Loucy (cell line): ENCODE data around the gene RBMS3.

ENCODE experiments used
- EZH2phosphoT487 ChIP-seq: fragments of 200-600 bp; IDR thresholded peaks from 2 replicates; pipeline ENCODE4 v1.6.1; 2018; ENCODE audit warnings: antibody characterized with exemption, mild to moderate bottlenecking, moderate library complexity, borderline replicate concordance
- TF ChIP-seq, protein P1 (sequence below): fragments of 200-600 bp; sonication (generic); conservative IDR thresholded peaks from 2 replicates; pipeline ENCODE4 v1.5.1; 2014; ENCODE audit warnings: mild to moderate bottlenecking, antibody characterized with exemption, low read length

DNA sequence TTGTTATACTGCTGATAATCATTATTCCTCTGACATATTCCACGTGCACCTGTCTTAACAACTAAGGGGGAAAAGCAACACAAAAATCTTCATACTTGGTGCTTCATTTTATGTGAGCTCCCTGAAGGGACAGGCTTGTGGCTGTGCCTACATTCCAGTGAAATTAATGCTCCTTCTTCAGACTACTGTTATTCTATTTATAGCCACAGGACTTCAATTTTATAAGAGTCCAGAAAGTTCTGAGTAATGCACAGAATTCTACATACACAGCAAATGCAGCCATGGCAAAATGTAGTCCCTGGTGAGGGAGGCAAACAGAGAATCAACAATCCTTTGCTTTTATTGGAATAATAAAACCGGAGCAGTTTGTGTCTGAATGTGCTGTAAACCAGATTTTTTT is 417.1 kb downstream of the RBMS3 start:
- TF ChIP-seq, protein P1, sequence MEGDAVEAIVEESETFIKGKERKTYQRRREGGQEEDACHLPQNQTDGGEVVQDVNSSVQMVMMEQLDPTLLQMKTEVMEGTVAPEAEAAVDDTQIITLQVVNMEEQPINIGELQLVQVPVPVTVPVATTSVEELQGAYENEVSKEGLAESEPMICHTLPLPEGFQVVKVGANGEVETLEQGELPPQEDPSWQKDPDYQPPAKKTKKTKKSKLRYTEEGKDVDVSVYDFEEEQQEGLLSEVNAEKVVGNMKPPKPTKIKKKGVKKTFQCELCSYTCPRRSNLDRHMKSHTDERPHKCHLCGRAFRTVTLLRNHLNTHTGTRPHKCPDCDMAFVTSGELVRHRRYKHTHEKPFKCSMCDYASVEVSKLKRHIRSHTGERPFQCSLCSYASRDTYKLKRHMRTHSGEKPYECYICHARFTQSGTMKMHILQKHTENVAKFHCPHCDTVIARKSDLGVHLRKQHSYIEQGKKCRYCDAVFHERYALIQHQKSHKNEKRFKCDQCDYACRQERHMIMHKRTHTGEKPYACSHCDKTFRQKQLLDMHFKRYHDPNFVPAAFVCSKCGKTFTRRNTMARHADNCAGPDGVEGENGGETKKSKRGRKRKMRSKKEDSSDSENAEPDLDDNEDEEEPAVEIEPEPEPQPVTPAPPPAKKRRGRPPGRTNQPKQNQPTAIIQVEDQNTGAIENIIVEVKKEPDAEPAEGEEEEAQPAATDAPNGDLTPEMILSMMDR = no peak
- no peak for TF ChIP-seq EZH2phosphoT487
